ENCODE measurements around the gene DOCK2.

GRCh38 chr5:170108266-170108785 is 471.3 kb downstream of the DOCK2 start:
- TF ChIP-seq EZH2 (IDR thresholded peaks at IDR 0.05; ENCODE audit: borderline replicate concordance, low read depth, low read length, poor library complexity, severe bottlenecking) (no peak), CTCF (conservative IDR thresholded peaks at IDR 0.05; ENCODE audit: low read depth, low read length) (no peak)

Data from A673 (cell line).